OCI-LY3 (cell line): Measurements from ENCODE around the gene ASIC4.

ENCODE experiments used
- H2AFZ ChIP-seq: fragments of 200-600, 300-600 bp; shearing (Covaris generic); 2 replicates; pipeline ENCODE4 v1.6.0; 2014; ENCODE audit warnings: antibody characterized with exemption, low read depth, low read length
- H3K27ac ChIP-seq: fragments of 200-600, 300-600 bp; sonication (generic); 2 replicates; pipeline ENCODE4 v1.5.1; 2014; ENCODE audit warnings: mild to moderate bottlenecking, low read length, moderate library complexity, mixed read lengths
- H3K27me3 ChIP-seq: fragments of 200-600, 300-600 bp; sonication (generic); 2 replicates; pipeline ENCODE4 v1.6.1; 2014; ENCODE audit warnings: low read depth, low read length, mixed read lengths
- H3K36me3 ChIP-seq: fragments of 200-600, 300-600 bp; sonication (generic); replicated peaks from 2 replicates; pipeline ENCODE3; 2014; ENCODE audit warnings: low read depth, low read length, mixed read lengths
- H3K4me1 ChIP-seq: fragments of 300-600, 200-600 bp; sonication (generic); 2 replicates; pipeline ENCODE4 v1.6.1; 2014; ENCODE audit warnings: low read length, mixed read lengths
- H3K4me2 ChIP-seq: fragments of 200-600, 300-600 bp; sonication (generic); 2 replicates; pipeline ENCODE4 v1.6.1; 2014; ENCODE audit warnings: low read length, mixed read lengths
- H3K4me3 ChIP-seq: fragments of 300-600, 200-600 bp; sonication (generic); 2 replicates; pipeline ENCODE4 v1.5.1; 2014; ENCODE audit warnings: antibody characterized with exemption, mild to moderate bottlenecking, low read length, moderate library complexity
- H3K79me2 ChIP-seq: fragments of 300-600, 200-600 bp; shearing (Covaris generic); 2 replicates; pipeline ENCODE4 v1.6.1; 2014; ENCODE audit warnings: mild to moderate bottlenecking, low read length, mixed read lengths
- H3K9ac ChIP-seq: fragments of 300-600, 200-600 bp; shearing (Covaris generic); 2 replicates; pipeline ENCODE4 v1.6.0; 2014; ENCODE audit warnings: mild to moderate bottlenecking, low read length, moderate library complexity
- H3K9me3 ChIP-seq: fragments of 200-600, 300-600 bp; shearing (Covaris generic); 2 replicates; pipeline ENCODE4 v1.6.1; 2014; ENCODE audit warnings: low read length, mixed read lengths; ENCODE audit not compliant: insufficient read depth
- H4K20me1 ChIP-seq: fragments of 200-600, 300-600 bp; sonication (generic); 2 replicates; pipeline ENCODE4 v1.6.1; 2016; ENCODE audit warnings: low read length, mixed read lengths; ENCODE audit not compliant: insufficient read depth
- CTCF ChIP-seq: fragments of 200-600, 300-600 bp; sonication (generic); IDR thresholded peaks from 2 replicates; pipeline ENCODE4 v1.5.1; 2014; ENCODE audit warnings: antibody characterized with exemption, low read length, low read depth
- EZH2phosphoT487 ChIP-seq: fragments of 200-600 bp; shearing (Covaris generic); IDR thresholded peaks from 2 replicates; pipeline ENCODE4 v1.6.1; 2018; ENCODE audit warnings: antibody characterized with exemption, mixed run types, low read depth

ASIC4 gene

GRCh38 chr2:219525533-219526232 lies 11.4 kb downstream of the ASIC4 start:
- Histone ChIP-seq H3K27ac (no peak overlapping the region), H3K4me3 (no peak overlapping the region), H3K36me3 (no peaks in the 10 kb centered on the region), H2AFZ (no peak overlapping the region), H3K9me3 (no peaks in the 10 kb centered on the region), H3K9ac (no peak overlapping the region), H3K4me2 (no peak overlapping the region), H3K27me3 (peaks cover 30% of the 10 kb centered on the region), H3K79me2 (no peaks in the 10 kb centered on the region), H4K20me1 (no peaks in the 10 kb centered on the region), H3K4me1 (no peaks in the 10 kb centered on the region)
- no peak for TF ChIP-seq CTCF
- TF ChIP-seq EZH2phosphoT487 = no peak

GRCh38 chr2:219526320-219527075 lies 12.2 kb downstream of the ASIC4 start:
- Histone ChIP-seq H3K9me3 (no peaks in the 10 kb centered on the region), H3K4me3 (no peak overlapping the region), H3K79me2 (no peaks in the 10 kb centered on the region), H3K4me1 (no peaks in the 10 kb centered on the region), H3K9ac (no peak overlapping the region), H4K20me1 (no peaks in the 10 kb centered on the region), H3K4me2 (no peak overlapping the region), H3K27ac (no peak overlapping the region), H3K27me3 (peaks cover 30% of the 10 kb centered on the region), H2AFZ (no peak overlapping the region), H3K36me3 (no peaks in the 10 kb centered on the region)
- no peak for TF ChIP-seq CTCF
- no peak for TF ChIP-seq EZH2phosphoT487

- no peaks in the 10 kb centered on the region for H3K9me3 ChIP-seq
- H3K4me1 ChIP-seq = no peaks in the 10 kb centered on the region
- no peak overlapping the region for H2AFZ ChIP-seq
- peaks cover 33% of the 10 kb centered on the region for H3K27me3 ChIP-seq
- TF ChIP-seq EZH2phosphoT487 (no peak), CTCF (no peak)
- no peaks in the 10 kb centered on the region for H3K36me3 ChIP-seq
- H3K79me2 ChIP-seq = no peaks in the 10 kb centered on the region
- no peak overlapping the region for H3K9ac ChIP-seq
- no peaks in the 10 kb centered on the region for H4K20me1 ChIP-seq
- H3K4me3 ChIP-seq = no peak overlapping the region
- H3K4me2 ChIP-seq = no peak overlapping the region
- no peak overlapping the region for H3K27ac ChIP-seq
These were observed 12.8 kb downstream of the ASIC4 start for GRCh38 chr2:219527076-219527394.

GRCh38 chr2:219527472-219527871 lies 13.2 kb downstream of the ASIC4 start:
- no peaks in the 10 kb centered on the region for H4K20me1 ChIP-seq
- H3K4me1 ChIP-seq = no peaks in the 10 kb centered on the region
- TF ChIP-seq EZH2phosphoT487 (no peak), CTCF (no peak)
- H3K4me3 ChIP-seq = no peak overlapping the region
- no peaks in the 10 kb centered on the region for H3K9me3 ChIP-seq
- H3K79me2 ChIP-seq = no peaks in the 10 kb centered on the region
- H2AFZ ChIP-seq = no peak overlapping the region
- H3K9ac ChIP-seq = no peak overlapping the region
- H3K27ac ChIP-seq = no peak overlapping the region
- H3K27me3 ChIP-seq = peaks cover 36% of the 10 kb centered on the region
- no peak overlapping the region for H3K4me2 ChIP-seq
- H3K36me3 ChIP-seq = no peaks in the 10 kb centered on the region
